Measurements from ENCODE around the gene PLEKHM3. TPM values are rescaled to one million over a fixed set of nuclear protein-coding genes. Genes with fewer than 3 reads are reported as not detected.

Gene PLEKHM3
- polyA plus RNA-seq (2012; ENCODE audit: low read depth, missing spikeins) = 1.7 TPM

DNA sequence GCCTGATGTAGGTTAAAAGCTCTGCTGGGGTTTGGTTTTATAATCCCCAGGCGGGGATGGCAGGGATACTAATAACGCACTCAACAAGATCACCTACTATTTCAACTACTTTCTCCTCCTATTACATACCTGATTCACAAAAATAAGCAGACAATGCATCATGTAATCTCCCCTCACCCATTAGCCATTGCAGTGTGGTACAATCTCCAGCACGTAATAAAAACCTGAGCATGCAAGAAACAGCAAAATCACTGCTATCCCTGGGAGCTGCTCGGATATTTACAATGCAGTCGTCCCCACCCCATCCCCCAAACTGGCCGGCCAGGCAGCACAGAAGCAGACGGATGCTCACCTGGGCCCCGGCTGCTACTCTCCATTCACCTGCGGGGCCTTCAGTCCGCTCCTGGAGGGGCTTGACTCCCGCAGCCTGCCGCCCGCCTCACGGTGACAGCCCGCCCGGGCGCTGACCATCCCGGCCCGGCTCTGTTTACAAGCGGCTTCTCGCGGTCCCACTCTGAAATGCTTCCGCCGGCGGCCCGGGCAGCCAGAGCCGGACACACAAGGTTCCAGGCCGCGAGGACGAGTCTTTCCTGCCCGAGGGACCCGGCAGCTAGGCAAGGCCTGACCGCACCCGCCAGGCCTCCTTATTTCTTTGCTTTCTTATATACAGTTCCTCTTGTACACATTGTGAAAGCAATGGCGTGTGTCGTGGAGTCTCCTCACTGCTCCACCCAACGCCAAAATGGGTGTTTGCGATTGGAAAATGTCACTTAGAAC is at the start of gene PLEKHM3:
PLEKHM3 (minus strand) TSS at position 491 of the 777 bp plus-strand sequence. CDS start 23,888 bp downstream, outside the sequence.
- DNase-seq (ENCODE audit: insufficient read length, low spot score) (peak; percentile 71), FAIRE-seq (peak; percentile 92)
- peak; percentile 96 for TF ChIP-seq TAF1 (IDR thresholded peaks at IDR 0.05; ENCODE audit: low read depth, low read length)
- peak; percentile 84 for TF ChIP-seq POLR2AphosphoS5 (IDR thresholded peaks at IDR 0.05; ENCODE audit: low read depth, low read length)
- TF ChIP-seq POU2F2 (IDR thresholded peaks at IDR 0.05; ENCODE audit: low read depth, low read length) = 0 out of 2 replicates have a peak, but pooled peaks have one; percentile 31
- peak; percentile 46 for TF ChIP-seq SPI1 (IDR thresholded peaks at IDR 0.05; ENCODE audit: low read depth, low read length)
- TF ChIP-seq PAX5 (IDR thresholded peaks at IDR 0.05; ENCODE audit: insufficient read depth, low read length, severe bottlenecking) = peak; percentile 78
- TF ChIP-seq POLR2A (IDR thresholded peaks at IDR 0.05; ENCODE audit: low read depth, low read length) = peak; percentile 64; the same call in 1 of the 2 replicates

- no peak for DNase-seq (ENCODE audit: insufficient read length, low spot score)
- no peak for FAIRE-seq
- TF ChIP-seq POLR2A (IDR thresholded peaks at IDR 0.05; ENCODE audit: low read depth, low read length) (no peak), TAF1 (IDR thresholded peaks at IDR 0.05; ENCODE audit: low read depth, low read length) (no peak), POLR2AphosphoS5 (IDR thresholded peaks at IDR 0.05; ENCODE audit: low read depth, low read length) (no peak), POU2F2 (IDR thresholded peaks at IDR 0.05; ENCODE audit: low read depth, low read length) (no peak), PAX5 (IDR thresholded peaks at IDR 0.05; ENCODE audit: insufficient read depth, low read length, severe bottlenecking) (no peak), SPI1 (IDR thresholded peaks at IDR 0.05; ENCODE audit: low read depth, low read length) (no peak)
Observed at GRCh38 chr2:208074610-208075356, 49.5 kb upstream of the PLEKHM3 start.

DNA sequence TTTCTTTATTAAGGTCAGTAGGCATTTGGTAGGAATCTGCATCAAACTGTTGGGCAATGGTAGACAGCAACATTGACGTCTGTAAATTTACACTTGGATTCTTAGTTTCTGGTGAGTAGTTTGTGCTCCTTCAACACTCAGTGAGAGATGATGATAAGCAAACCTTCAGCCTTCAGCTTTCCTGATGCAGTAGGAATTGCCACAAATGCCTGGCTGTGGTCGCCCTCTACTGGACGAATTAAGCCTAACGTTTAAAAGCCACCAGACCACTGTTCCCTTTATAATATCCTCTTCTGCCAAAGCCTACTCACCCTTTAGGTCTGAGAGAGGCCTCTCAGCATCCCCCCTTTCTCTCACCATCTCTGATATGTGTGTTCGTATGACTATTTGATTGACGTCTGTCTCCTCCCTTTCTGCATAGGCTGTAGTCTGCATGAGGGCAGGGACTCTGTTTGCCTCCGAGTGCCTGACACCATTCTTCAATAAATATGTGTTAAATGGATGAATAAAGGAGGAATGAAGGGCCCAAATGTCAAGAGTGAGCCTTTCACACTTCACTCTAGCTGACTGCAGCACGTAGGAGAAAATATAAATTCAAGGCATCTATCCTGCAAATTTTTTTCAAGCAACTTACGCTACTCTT is 47.0 kb upstream of the PLEKHM3 start:
- FAIRE-seq (peak; percentile 92), DNase-seq (ENCODE audit: insufficient read length, low spot score) (peak; percentile 45)
- no peak for TF ChIP-seq SPI1 (IDR thresholded peaks at IDR 0.05; ENCODE audit: low read depth, low read length)
- TF ChIP-seq POU2F2 (IDR thresholded peaks at IDR 0.05; ENCODE audit: low read depth, low read length) = no peak
- TF ChIP-seq POLR2AphosphoS5 (IDR thresholded peaks at IDR 0.05; ENCODE audit: low read depth, low read length) = no peak
- TF ChIP-seq TAF1 (IDR thresholded peaks at IDR 0.05; ENCODE audit: low read depth, low read length) = no peak

- TF ChIP-seq TAF1 (IDR thresholded peaks at IDR 0.05; ENCODE audit: low read depth, low read length) = no peak
- no peak for TF ChIP-seq POLR2A (IDR thresholded peaks at IDR 0.05; ENCODE audit: low read depth, low read length)
- no peak for TF ChIP-seq PAX5 (IDR thresholded peaks at IDR 0.05; ENCODE audit: insufficient read depth, low read length, severe bottlenecking)
- TF ChIP-seq SPI1 (IDR thresholded peaks at IDR 0.05; ENCODE audit: low read depth, low read length) = no peak
- no peak for TF ChIP-seq POU2F2 (IDR thresholded peaks at IDR 0.05; ENCODE audit: low read depth, low read length)
- no peak for TF ChIP-seq POLR2AphosphoS5 (IDR thresholded peaks at IDR 0.05; ENCODE audit: low read depth, low read length)
- no peak for FAIRE-seq
- DNase-seq (ENCODE audit: insufficient read length, low spot score) = no peak
Observed at GRCh38 chr2:208069186-208069585, 43.9 kb upstream of the PLEKHM3 start.

DNA sequence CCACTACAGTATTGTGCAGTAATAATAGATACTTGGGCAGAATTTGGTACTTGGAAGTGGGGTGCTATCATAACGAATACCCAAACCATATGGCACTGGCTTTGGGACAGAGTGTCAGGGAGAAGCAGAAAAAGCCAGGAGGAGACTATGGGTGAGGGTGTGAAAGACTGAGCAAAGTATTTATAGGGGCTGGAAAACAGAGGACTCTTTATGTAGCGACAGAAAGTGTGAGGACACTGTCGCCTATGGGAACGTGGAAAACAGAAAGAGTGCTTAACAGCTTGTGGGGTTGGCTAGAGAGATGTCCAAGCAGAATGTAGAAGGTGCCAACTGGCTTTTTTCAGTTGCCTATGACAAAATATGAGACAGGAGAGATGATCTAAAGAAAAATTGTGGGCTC is 40.7 kb upstream of the PLEKHM3 start:
- FAIRE-seq (no peak), DNase-seq (ENCODE audit: insufficient read length, low spot score) (no peak)
- no peak for TF ChIP-seq POLR2A (IDR thresholded peaks at IDR 0.05; ENCODE audit: low read depth, low read length)
- no peak for TF ChIP-seq SPI1 (IDR thresholded peaks at IDR 0.05; ENCODE audit: low read depth, low read length)
- no peak for TF ChIP-seq PAX5 (IDR thresholded peaks at IDR 0.05; ENCODE audit: insufficient read depth, low read length, severe bottlenecking)
- TF ChIP-seq POLR2AphosphoS5 (IDR thresholded peaks at IDR 0.05; ENCODE audit: low read depth, low read length) = no peak
- TF ChIP-seq TAF1 (IDR thresholded peaks at IDR 0.05; ENCODE audit: low read depth, low read length) = no peak
- TF ChIP-seq POU2F2 (IDR thresholded peaks at IDR 0.05; ENCODE audit: low read depth, low read length) = no peak

DNA sequence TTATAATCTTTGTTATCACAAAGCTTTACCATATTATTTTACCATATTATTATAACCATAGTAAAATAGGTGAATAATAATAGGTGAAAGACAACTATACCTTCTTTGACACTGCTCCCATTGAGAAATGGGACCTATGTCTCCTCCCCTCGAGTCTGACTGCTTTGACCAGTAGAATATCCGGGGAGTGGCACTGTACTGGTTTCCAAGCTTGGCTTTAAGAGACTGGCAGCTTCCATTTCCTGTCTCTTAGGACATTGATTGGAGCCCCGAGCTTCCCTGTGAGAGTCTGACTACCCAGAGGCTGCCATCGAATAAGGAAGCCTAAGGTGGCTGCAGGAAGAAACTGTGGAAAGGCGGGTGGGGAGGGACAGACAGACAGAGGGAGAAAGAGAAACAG is 40.1 kb upstream of the PLEKHM3 start:
- TF ChIP-seq SPI1 (IDR thresholded peaks at IDR 0.05; ENCODE audit: low read depth, low read length) (no peak), PAX5 (IDR thresholded peaks at IDR 0.05; ENCODE audit: insufficient read depth, low read length, severe bottlenecking) (no peak), POU2F2 (IDR thresholded peaks at IDR 0.05; ENCODE audit: low read depth, low read length) (no peak), TAF1 (IDR thresholded peaks at IDR 0.05; ENCODE audit: low read depth, low read length) (no peak), POLR2A (IDR thresholded peaks at IDR 0.05; ENCODE audit: low read depth, low read length) (no peak), POLR2AphosphoS5 (IDR thresholded peaks at IDR 0.05; ENCODE audit: low read depth, low read length) (no peak)
- no peak for FAIRE-seq
- no peak for DNase-seq (ENCODE audit: insufficient read length, low spot score)

DNA sequence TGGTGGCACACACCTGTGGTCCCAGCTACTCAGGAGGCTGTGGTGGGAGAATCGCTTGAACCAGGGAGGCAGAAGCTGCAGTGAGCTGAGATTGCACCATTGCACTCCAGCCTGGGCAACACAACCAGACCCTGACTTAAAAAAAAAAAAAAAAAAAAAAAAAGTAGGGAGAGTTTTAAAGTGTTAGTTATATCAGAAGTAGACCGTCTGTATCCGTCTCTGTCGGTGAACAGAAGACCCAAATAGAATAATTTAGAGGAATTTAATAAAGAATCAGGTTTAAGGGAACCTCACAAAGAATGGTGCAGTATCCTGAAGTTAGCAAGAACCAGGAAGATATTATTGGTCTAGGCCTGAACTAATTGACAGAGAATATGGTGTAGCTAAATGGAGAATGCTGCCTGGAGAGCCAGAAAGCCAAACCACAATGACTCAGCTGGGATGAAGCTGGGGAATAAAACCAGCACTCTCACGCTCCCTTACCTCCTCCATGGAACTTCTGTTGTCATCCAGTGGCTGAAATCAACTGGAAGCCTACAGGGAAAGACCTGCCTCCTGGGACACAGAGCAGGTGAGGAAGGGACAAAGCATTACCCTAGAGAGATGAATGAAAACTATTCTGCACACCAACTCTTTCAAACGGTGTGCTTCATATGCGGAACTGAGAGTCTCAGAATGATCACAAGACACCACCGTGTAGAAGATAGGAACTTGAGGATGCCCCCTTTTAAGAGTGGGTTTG is 39.1 kb upstream of the PLEKHM3 start:
- TF ChIP-seq PAX5 (IDR thresholded peaks at IDR 0.05; ENCODE audit: insufficient read depth, low read length, severe bottlenecking) = no peak
- peak; percentile 97 for TF ChIP-seq SPI1 (IDR thresholded peaks at IDR 0.05; ENCODE audit: low read depth, low read length)
- FAIRE-seq (peak; percentile 85), DNase-seq (ENCODE audit: insufficient read length, low spot score) (peak; percentile 15)

GRCh38 chr2:208062961-208063360 is 37.6 kb upstream of the PLEKHM3 start:
- DNase-seq (ENCODE audit: insufficient read length, low spot score) = no peak
- no peak for TF ChIP-seq PAX5 (IDR thresholded peaks at IDR 0.05; ENCODE audit: insufficient read depth, low read length, severe bottlenecking)
- no peak for TF ChIP-seq TAF1 (IDR thresholded peaks at IDR 0.05; ENCODE audit: low read depth, low read length)
- no peak for TF ChIP-seq POLR2AphosphoS5 (IDR thresholded peaks at IDR 0.05; ENCODE audit: low read depth, low read length)
- no peak for TF ChIP-seq POLR2A (IDR thresholded peaks at IDR 0.05; ENCODE audit: low read depth, low read length)
- no peak for TF ChIP-seq POU2F2 (IDR thresholded peaks at IDR 0.05; ENCODE audit: low read depth, low read length)
- TF ChIP-seq SPI1 (IDR thresholded peaks at IDR 0.05; ENCODE audit: low read depth, low read length) = no peak
- FAIRE-seq = no peak

Data from GM12891 (cell line).